Activated CD4-positive, alpha-beta T cell treated with anti-CD3 and anti-CD28 coated beads for 36 hours (primary cell): Measurements from ENCODE around the gene COA4. TPM values are rescaled to one million over a fixed set of nuclear protein-coding genes. Genes with fewer than 3 reads are reported as not detected.
"Not testable (repeated sequence)": the region's sequence is repeated elsewhere in the genome, so short reads cannot be mapped to it uniquely, and the experiment has no call there.

Source experiments
- ATAC-seq: fragments of 200-7000 bp; cut with Tn5 transposase; one replicate; pipeline ENCODE4 v1.10.0; 2021; ENCODE audit warnings: mild to moderate bottlenecking, moderate library complexity
- CTCF ChIA-PET: fragments of 350-600 bp; sonication (Branson Sonifier 250); formaldehyde crosslinking; loops from one replicate; lab custom pipeline; 2021; ENCODE audit warnings: antibody characterized with exemption; lab: Charles Lee
- POLR2A ChIA-PET: fragments of 350-600 bp; sonication (Branson Sonifier 250); formaldehyde crosslinking; loops from one replicate; lab custom pipeline; 2021; ENCODE audit warnings: antibody characterized with exemption, inconsistent platforms; lab: Charles Lee
- DNase-seq: peaks from one replicate; pipeline ENCODE4 v3.0.0-alpha.2; 2020
- H3K27ac Mint-ChIP-seq: one replicate; pipeline ENCODE4 v1.8.0; 2021; ENCODE audit warnings: mixed read lengths
- H3K27me3 Mint-ChIP-seq: one replicate; pipeline ENCODE4 v1.8.0; 2021; ENCODE audit warnings: mixed read lengths
- H3K36me3 Mint-ChIP-seq: one replicate; pipeline ENCODE4 v1.8.0; 2021; ENCODE audit warnings: low read depth, mixed read lengths
- H3K4me1 Mint-ChIP-seq: one replicate; pipeline ENCODE4 v1.8.0; 2021; ENCODE audit warnings: mixed read lengths
- H3K4me3 Mint-ChIP-seq: one replicate; pipeline ENCODE4 v1.8.0; 2021; ENCODE audit warnings: mild to moderate bottlenecking, moderate library complexity, mixed read lengths
- H3K9me3 Mint-ChIP-seq: one replicate; pipeline ENCODE4 v1.8.0; 2021; ENCODE audit warnings: low read depth, mixed read lengths
- intact Hi-C, 2 experiments: fragments of 100-400 bp; cut with DNase I in 1 of 2; cut with micrococcal nuclease in 1 of 2; formaldehyde crosslinking; loops; one replicate each; pipeline versions ENCODE4 v1.14.2 to v1.15.1; 2022 to 2024; cut with DNase I, micrococcal nuclease
- total RNA-seq, 2 experiments: library from RNA; stranded (reverse); gene quantifications; one replicate each; pipeline ENCODE4 v1.2.3, GENCODE V29; 2021

Gene COA4
- total RNA-seq, 2 experiments from 2014 or later, result 103 to 112 TPM

DNA sequence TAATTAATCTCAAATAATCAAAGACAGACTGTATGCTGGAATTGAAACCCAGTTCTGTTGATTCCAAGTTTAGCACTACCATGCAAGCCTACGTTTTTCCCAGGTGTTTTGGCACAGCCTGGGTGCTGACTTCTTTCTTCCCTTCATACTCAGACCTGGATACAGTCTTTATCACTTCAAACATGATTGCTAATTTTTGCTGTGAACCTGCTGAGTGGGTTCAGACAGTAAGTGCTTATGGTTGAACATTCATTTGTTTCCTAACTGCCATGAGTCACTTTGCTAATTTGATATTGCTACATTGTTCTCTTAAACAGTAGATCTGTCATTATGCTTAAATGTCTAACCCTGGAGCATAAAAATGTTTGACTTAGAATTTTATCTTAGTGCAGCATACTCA is 12.4 kb upstream of the COA4 start:
- CTCF ChIA-PET, result interaction anchor here (0.8 kb wide), 1 partner anchor 197 kb away, joined by 3 read pairs; no protein-coding TSS in a partner anchor
- Mint-ChIP-seq H3K27me3 (no peaks in the 10 kb centered on the region), H3K27ac (no peak overlapping the region), H3K4me3 (no peak overlapping the region), H3K4me1 (peaks cover 8% of the 10 kb centered on the region), H3K9me3 (no peaks in the 10 kb centered on the region), H3K36me3 (peaks cover 22% of the 10 kb centered on the region)
- peak; percentile 88 for ATAC-seq
- intact Hi-C loops, result no loop called here
- peak; percentile 13 for DNase-seq
- POLR2A ChIA-PET, result no interaction called here

- DNase-seq, result no peak
- no peak overlapping the region for H3K27ac Mint-ChIP-seq
Measured at GRCh38 chr11:73888244-73888643, 11.6 kb upstream of the COA4 start.

GRCh38 chr11:73883856-73884255 is 7.2 kb upstream of the COA4 start:
- Mint-ChIP-seq H3K9me3 (no peaks in the 10 kb centered on the region), H3K4me1 (peaks cover 4% of the 10 kb centered on the region), H3K27ac (no peak overlapping the region), H3K27me3 (no peaks in the 10 kb centered on the region), H3K36me3 (peaks cover 15% of the 10 kb centered on the region), H3K4me3 (no peak overlapping the region)
- ChIA-PET POLR2A (no interaction called here), CTCF (no interaction called here)
- intact Hi-C loops, result no loop called here
- DNase-seq, result no peak
- no peak for ATAC-seq

More at GRCh38 chr11:73888244-73888643, 11.6 kb upstream of the COA4 start:
- POLR2A ChIA-PET, result no interaction called here
- CTCF ChIA-PET, result interaction anchor here (0.8 kb wide), 1 partner anchor 198 kb away, joined by 3 read pairs; no protein-coding TSS in a partner anchor
- Mint-ChIP-seq H3K4me3 (no peak overlapping the region), H3K4me1 (peaks cover 8% of the 10 kb centered on the region), H3K36me3 (peaks cover 25% of the 10 kb centered on the region), H3K9me3 (no peaks in the 10 kb centered on the region), H3K27me3 (no peaks in the 10 kb centered on the region)
- intact Hi-C loops, result no loop called here
- no peak for ATAC-seq

GRCh38 chr11:73880449-73880848 is 3.8 kb upstream of the COA4 start:
- ATAC-seq, POLR2A ChIA-PET, H3K27ac Mint-ChIP-seq, H3K4me3 Mint-ChIP-seq, DNase-seq, H3K27me3 Mint-ChIP-seq, H3K9me3 Mint-ChIP-seq, intact Hi-C loops: not testable (repeated sequence)
- CTCF ChIA-PET, result interaction anchor here (0.7 kb wide), 1 partner anchor 11 kb away, joined by 3 read pairs; no protein-coding TSS in a partner anchor
- H3K36me3 Mint-ChIP-seq, result peaks cover 17% of the 10 kb centered on the region
- H3K4me1 Mint-ChIP-seq, result peaks cover 14% of the 10 kb centered on the region

GRCh38 chr11:73878771-73879170 is 2.1 kb upstream of the COA4 start:
- H3K4me1 Mint-ChIP-seq, result peaks cover 28% of the 10 kb centered on the region
- peaks cover 27% of the 10 kb centered on the region for H3K36me3 Mint-ChIP-seq
- CTCF ChIA-PET, result interaction anchor here (0.5 kb wide), 1 partner anchor 116 kb away, joined by 3 read pairs; no protein-coding TSS in a partner anchor
- POLR2A ChIA-PET, result no interaction called here
- intact Hi-C loops, result loop anchor here in 1 of 2 experiments (5.0 kb wide), 1 partner anchor 1066 kb away; the partner anchor contains the start of gene ATG16L2
- no peak overlapping the region for H3K27ac Mint-ChIP-seq
- no peak for DNase-seq
- H3K27me3 Mint-ChIP-seq, result no peaks in the 10 kb centered on the region
- no peaks in the 10 kb centered on the region for H3K9me3 Mint-ChIP-seq
- ATAC-seq, result no peak
- H3K4me3 Mint-ChIP-seq, result no peak overlapping the region

GRCh38 chr11:73875840-73876239 is 806 bp downstream of the COA4 start:
- peak; percentile 19 for DNase-seq
- intact Hi-C loops, result loop anchor here (1.0 to 5.0 kb wide), 13 partner anchors 87 to 1064 kb away; partner anchors contain the start of genes C2CD3 (in 2 of the 2), PPME1 (in 2 of the 2), RAB6A (in 2 of the 2) and ATG16L2 (in 1 of the 2)
- POLR2A ChIA-PET, result no interaction called here

DNA sequence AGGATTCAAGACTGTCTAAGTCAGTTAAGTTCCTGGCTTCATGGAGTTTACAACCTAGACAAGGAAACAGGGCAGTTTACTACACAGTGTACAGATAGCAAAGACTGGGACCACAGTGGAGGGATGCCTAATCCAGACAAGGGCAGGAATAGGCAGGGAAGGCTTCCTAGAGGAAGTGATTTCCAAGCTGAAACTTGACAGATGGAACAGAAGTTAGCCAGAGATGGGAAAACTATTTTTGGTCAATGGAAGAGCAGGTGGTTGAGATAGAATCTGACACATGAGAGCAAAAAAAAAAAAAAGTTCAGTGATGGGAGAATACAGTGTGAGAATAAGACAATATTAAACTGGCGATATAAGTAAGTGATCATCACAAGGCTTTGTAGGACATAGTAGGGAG is 1.3 kb downstream of the COA4 start:
- Mint-ChIP-seq H3K4me1 (peaks cover 32% of the 10 kb centered on the region), H3K9me3 (no peaks in the 10 kb centered on the region), H3K4me3 (peak overlapping the region; percentile 93), H3K27ac (peak overlapping the region; percentile 100), H3K27me3 (no peaks in the 10 kb centered on the region), H3K36me3 (peaks cover 41% of the 10 kb centered on the region)
- ATAC-seq (no peak), DNase-seq (no peak)
- intact Hi-C loops, result loop anchor here in 1 of 2 experiments (5.0 kb wide), 1 partner anchor 1063 kb away; the partner anchor contains the start of gene ATG16L2
- CTCF ChIA-PET, result no interaction called here
- POLR2A ChIA-PET, result interaction anchor here (0.7 kb wide), 1 partner anchor 15 kb away, joined by 5 read pairs; no protein-coding TSS in a partner anchor

More at GRCh38 chr11:73875840-73876239, 806 bp downstream of the COA4 start:
- ATAC-seq, result no peak
- Mint-ChIP-seq H3K9me3 (no peaks in the 10 kb centered on the region), H3K27me3 (no peaks in the 10 kb centered on the region), H3K4me1 (peaks cover 32% of the 10 kb centered on the region), H3K4me3 (peak overlapping the region; percentile 93), H3K27ac (peak overlapping the region; percentile 100), H3K36me3 (peaks cover 41% of the 10 kb centered on the region)
- CTCF ChIA-PET, result no interaction called here

DNA sequence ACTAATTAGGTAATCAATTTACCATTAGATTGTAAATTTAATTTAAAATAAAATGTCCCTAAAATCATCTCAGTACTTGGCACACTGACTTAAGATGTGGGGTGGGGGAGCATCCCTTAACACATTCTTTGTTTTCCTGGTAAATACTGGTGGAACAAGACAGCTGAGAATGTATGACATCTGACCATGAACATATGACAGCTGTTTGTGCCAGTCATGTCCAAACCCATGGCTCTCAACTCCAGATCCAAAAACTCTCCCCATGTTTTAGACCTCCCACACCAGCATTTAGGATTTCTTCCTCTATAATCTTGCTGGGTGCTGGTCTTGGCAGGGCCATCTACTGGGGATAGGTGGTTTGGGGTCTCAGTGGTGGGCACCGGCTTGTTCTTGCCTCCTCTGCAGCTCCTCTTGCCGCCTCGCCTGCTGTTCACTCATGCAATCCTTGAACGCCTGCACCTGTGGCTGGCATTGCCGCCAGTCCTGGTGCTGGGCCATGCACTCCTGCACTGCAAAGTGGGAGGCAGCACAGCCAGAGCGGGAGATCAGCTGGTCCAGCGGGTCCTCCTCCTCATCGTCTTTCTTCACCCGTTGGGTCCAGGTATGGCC is 3.8 kb downstream of the COA4 start:
- DNase-seq (no peak), ATAC-seq (no peak)
- intact Hi-C loops, result no loop called here
- Mint-ChIP-seq H3K36me3 (peaks cover 41% of the 10 kb centered on the region), H3K27me3 (no peaks in the 10 kb centered on the region), H3K9me3 (no peaks in the 10 kb centered on the region), H3K27ac (peak overlapping the region; percentile 58), H3K4me3 (no peak overlapping the region), H3K4me1 (peaks cover 27% of the 10 kb centered on the region)
- ChIA-PET POLR2A (no interaction called here), CTCF (interaction anchor here (0.6 to 1.0 kb wide), 2 partner anchors 27 to 249 kb away, joined by 3 to 4 read pairs; no protein-coding TSS in a partner anchor)

DNA sequence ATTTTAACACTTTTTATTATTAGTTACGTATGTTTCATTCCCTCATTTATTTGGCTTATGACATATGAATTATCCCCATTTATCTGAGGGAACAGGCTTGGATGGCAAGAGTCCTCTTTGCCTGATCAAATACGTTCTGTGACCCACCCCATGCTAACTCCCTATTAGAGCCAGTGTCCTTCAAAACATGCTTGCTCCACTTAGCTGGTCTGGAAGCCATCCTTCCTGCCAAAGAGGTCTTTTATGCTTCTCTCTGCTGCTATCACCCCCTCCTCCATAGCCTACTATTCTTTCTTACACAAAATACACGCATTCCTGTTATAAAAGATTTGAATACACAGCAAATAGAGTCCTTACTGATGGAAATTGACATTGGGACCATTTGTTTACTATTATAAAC is 6.4 kb downstream of the COA4 start:
- DNase-seq, result no peak
- H3K27me3 Mint-ChIP-seq, result no peaks in the 10 kb centered on the region
- POLR2A ChIA-PET, result interaction anchor here (0.6 to 0.7 kb wide), 2 partner anchors 130 to 1030 kb away, joined by 3 read pairs; no protein-coding TSS in a partner anchor
- no peak for ATAC-seq
- H3K4me1 Mint-ChIP-seq, result peaks cover 17% of the 10 kb centered on the region
- H3K36me3 Mint-ChIP-seq, result peaks cover 34% of the 10 kb centered on the region
- H3K27ac Mint-ChIP-seq, result no peak overlapping the region
- CTCF ChIA-PET, result interaction anchor here (0.6 to 1.4 kb wide), 2 partner anchors 23 to 167 kb away, joined by 3 to 5 read pairs; no protein-coding TSS in a partner anchor
- H3K9me3 Mint-ChIP-seq, result no peaks in the 10 kb centered on the region
- H3K4me3 Mint-ChIP-seq, result no peak overlapping the region
- intact Hi-C loops, result no loop called here

DNA sequence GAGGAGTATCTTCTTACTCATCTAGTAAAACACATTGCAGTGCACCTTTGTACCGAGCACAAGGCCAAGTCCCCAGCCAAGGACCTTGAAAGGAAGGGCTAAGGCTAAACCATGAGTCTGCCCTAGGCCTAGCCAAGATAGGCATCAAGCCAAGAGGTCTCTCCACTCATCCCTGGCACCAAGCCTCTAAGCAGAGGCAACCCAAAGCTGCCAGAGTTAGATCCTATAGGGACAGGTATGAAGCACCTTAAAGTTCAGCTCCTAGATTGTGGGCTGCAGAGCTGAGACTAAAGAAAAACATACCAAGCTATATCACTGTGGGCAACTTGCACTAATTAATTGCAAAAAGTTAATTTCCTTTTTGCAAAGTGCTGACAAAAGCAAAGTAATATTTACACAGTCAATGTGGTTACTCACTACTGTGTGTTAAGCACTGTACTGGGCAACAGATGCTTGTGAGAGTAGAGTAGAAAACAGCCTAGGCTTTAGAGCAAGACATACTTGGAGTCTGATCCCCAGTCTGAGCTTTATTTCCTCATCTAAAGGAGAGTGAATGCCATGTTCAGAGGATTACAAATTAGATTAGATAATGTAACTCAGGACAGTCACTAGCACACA is 7.2 kb downstream of the COA4 start:
- H3K9me3 Mint-ChIP-seq, result no peaks in the 10 kb centered on the region
- H3K4me3 Mint-ChIP-seq, result no peak overlapping the region
- no peaks in the 10 kb centered on the region for H3K27me3 Mint-ChIP-seq
- DNase-seq (no peak), ATAC-seq (no peak)
- ChIA-PET POLR2A (interaction anchor here (0.6 to 0.7 kb wide), 2 partner anchors 129 to 1029 kb away, joined by 3 read pairs; no protein-coding TSS in a partner anchor), CTCF (interaction anchor here (0.7 to 1.4 kb wide), 3 partner anchors 13 to 244 kb away, joined by 3 to 5 read pairs (median 3); no protein-coding TSS in a partner anchor)
- peak overlapping the region; percentile 21 for H3K27ac Mint-ChIP-seq
- intact Hi-C loops, result no loop called here
- H3K36me3 Mint-ChIP-seq, result peaks cover 28% of the 10 kb centered on the region
- H3K4me1 Mint-ChIP-seq, result peaks cover 9% of the 10 kb centered on the region

DNA sequence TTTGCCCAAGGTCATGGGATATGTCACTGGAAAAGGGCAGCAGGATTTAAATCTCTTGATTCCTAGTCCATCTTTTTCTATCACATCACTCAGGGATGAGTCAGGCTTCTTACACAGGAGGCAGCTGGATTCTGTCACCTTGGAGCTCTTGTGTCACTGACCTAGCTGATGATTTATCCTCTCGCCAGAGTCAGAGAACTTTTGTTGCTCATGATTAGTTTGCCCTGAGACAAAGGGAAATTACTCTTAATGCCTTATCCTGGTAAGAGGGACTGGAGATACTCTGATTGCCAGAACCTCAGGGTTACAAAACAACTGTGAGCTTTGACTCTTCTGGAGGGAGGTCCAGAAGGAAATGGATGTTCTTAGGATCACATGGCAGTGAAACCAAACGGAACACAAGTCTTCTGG is 10.1 kb downstream of the COA4 start:
- ATAC-seq (peak; percentile 16), DNase-seq (no peak)
- H3K4me1 Mint-ChIP-seq, result peaks cover 1% of the 10 kb centered on the region
- CTCF ChIA-PET, result interaction anchor here (0.7 kb wide), 1 partner anchor 1376 kb away, joined by 3 read pairs; no protein-coding TSS in a partner anchor
- intact Hi-C loops, result no loop called here
- H3K27ac Mint-ChIP-seq, result no peak overlapping the region
- H3K4me3 Mint-ChIP-seq, result no peak overlapping the region
- POLR2A ChIA-PET, result no interaction called here
- peaks cover 13% of the 10 kb centered on the region for H3K36me3 Mint-ChIP-seq
- H3K27me3 Mint-ChIP-seq, result no peaks in the 10 kb centered on the region
- H3K9me3 Mint-ChIP-seq, result no peaks in the 10 kb centered on the region
